ENCODE data around the gene CNTD1.

GRCh38 chr17:42783791-42784138 is 14.9 kb upstream of the CNTD1 start:
- no peak for TF ChIP-seq CTCF (conservative IDR thresholded peaks at IDR 0.05; ENCODE audit: low read depth in 2 of 2)
- no peak for TF ChIP-seq POLR2AphosphoS5 (IDR thresholded peaks at IDR 0.05; ENCODE audit: low read depth)
